Stomach (tissue), 19 donors: Measurements from ENCODE around the gene WDR73. TPM values are rescaled to one million over a fixed set of nuclear protein-coding genes. Genes with fewer than 3 reads are reported as not detected.

Experiments
- DNase-seq, 2 donors: peaks; one replicate each; pipeline versions ENCODE4 v3.0.0 to v3.0.0-alpha.2; 2013 to 2019
- H3K27ac ChIP-seq, 5 donors: fragments of 200-600 bp in 4 of 5; sonication (generic) in 4 of 5; one replicate each; pipeline ENCODE4 v1.5.1; 2013 to 2019; ENCODE audit warnings: mild to moderate bottlenecking in 1 of 5, moderate library complexity in 1 of 5
- H3K27me3 ChIP-seq, 3 donors: fragments of 200-600 bp; sonication (generic); one replicate each; pipeline ENCODE4 v1.5.1; 2017 to 2019; ENCODE audit warnings: mixed run types in 1 of 3
- H3K36me3 ChIP-seq, 4 donors: fragments of 200-600 bp; sonication (generic); 1 replicate in 3 of 4; 2 replicates in 1 of 4; pipeline ENCODE4 v1.5.1; 2016 to 2019
- H3K4me1 ChIP-seq, 4 donors: fragments of 200-600 bp; sonication (generic); one replicate each; pipeline ENCODE4 v1.5.1; 2016 to 2019
- H3K4me3 ChIP-seq, 4 donors: fragments of 200-600 bp; sonication (generic) in 3 of 4; one replicate each; pipeline ENCODE4 v1.5.1; 2016 to 2019; ENCODE audit warnings: mild to moderate bottlenecking in 1 of 4
- H3K9me3 ChIP-seq, 4 donors: fragments of 200-600 bp; sonication (generic); one replicate each; pipeline ENCODE4 v1.5.1; 2016 to 2019
- EP300 ChIP-seq: sonication (generic); formaldehyde crosslinking; IDR thresholded peaks from one replicate; pipeline ENCODE4 v1.6.1; 2017; ENCODE audit warnings: antibody characterized with exemption
- POLR2A ChIP-seq, 4 donors: fragments of 450-650 bp; IDR thresholded peaks; one replicate each; pipeline ENCODE4 v1.6.1; 2016; ENCODE audit warnings: antibody characterized with exemption in 4 of 4, control low read depth in 2 of 4, mild to moderate bottlenecking in 1 of 4, moderate library complexity in 1 of 4
- POLR2AphosphoS5 ChIP-seq, 3 donors: sonication (generic); formaldehyde crosslinking; IDR thresholded peaks; one replicate each; pipeline ENCODE4 v1.6.1; 2016; ENCODE audit warnings: antibody characterized with exemption in 3 of 3
- WGBS, 5 donors: extraction: QIAGEN DNeasy Blood & Tissue Kit in 3 of 5; methylation state at CpG; one replicate each; pipeline versions ENCODE4 v1.1.5 to v1.1.7; 2013 to 2018; 5-methylcytosine and 5-hydroxymethylcytosine counted together
- intact Hi-C: fragments of 100-400 bp; cut with DNase I; formaldehyde crosslinking; loops from one replicate; pipeline ENCODE4 v1.15.1; 2023; ENCODE audit warnings: low total_unique reads
- long read RNA-seq, 10 donors: transcript quantifications; one replicate each; lab custom pipeline, GENCODE V29; 2026
- polyA plus RNA-seq, 3 donors: library from polyadenylated mRNA; stranded (reverse); fragments of 200-250 nt; gene quantifications; one replicate each; pipeline ENCODE4 v1.2.3, GENCODE V29; 2013
- total RNA-seq, 5 donors: library from RNA; depleted of rRNA; stranded (reverse); fragments of >200 nt; gene quantifications; one replicate each; pipeline versions ENCODE4 v1.1.0 to v1.2.3, GENCODE V29; 2014 to 2016
- TF ChIP-seq, protein P1 (sequence below), 7 experiments: fragments of 450-650 bp in 4 of 7; fragments of 200-600 bp in 3 of 7; sonication (generic) in 3 of 7; IDR thresholded peaks; one replicate each; pipeline ENCODE4 v1.5.1; 2016 to 2019; ENCODE audit warnings: antibody characterized with exemption in 7 of 7, control low read depth in 2 of 7, mild to moderate bottlenecking in 1 of 7
- donor health status: healthy with polysubstance abuse.
- donor health status: Bipolar disorder and iron deficiency.
- donor health status: healthy.

The WDR73 gene
- 10 to 100 TPM; 13.4 to 70.1 (median 37.5) TPM for total RNA-seq
- polyA plus RNA-seq: 10 to 100 TPM in 2 of 3 donors, 1 to 10 TPM in 1; 9.1 to 15.5 (median 15.4) TPM
- long read RNA-seq, donor 1, partial matches to known transcripts: 5 of 7 reads
- long read RNA-seq, donor 1, other reads (novel, unspliced or antisense): 0 of 7 reads
- long read RNA-seq, donor 2, full-length matches to known transcripts: 9 of 25 reads
- long read RNA-seq, donor 2, partial matches to known transcripts: 16 of 25 reads
- long read RNA-seq, donor 2, other reads (novel, unspliced or antisense): 0 of 25 reads
- long read RNA-seq, donor 3, full-length matches to known transcripts: 5 of 11 reads
- long read RNA-seq, donor 3, partial matches to known transcripts: 6 of 11 reads
- long read RNA-seq, donor 3, other reads (novel, unspliced or antisense): 0 of 11 reads
- long read RNA-seq, donor 4: 0 reads
- long read RNA-seq, donor 5, full-length matches to known transcripts: 11 of 19 reads
- long read RNA-seq, donor 5, partial matches to known transcripts: 8 of 19 reads
- long read RNA-seq, donor 5, other reads (novel, unspliced or antisense): 0 of 19 reads
- long read RNA-seq, donor 6, full-length matches to known transcripts: 9 of 49 reads
- long read RNA-seq, donor 6, partial matches to known transcripts: 40 of 49 reads
- long read RNA-seq, donor 6, other reads (novel, unspliced or antisense): 0 of 49 reads
- long read RNA-seq, donor 7, full-length matches to known transcripts: 6 of 6 reads
- long read RNA-seq, donor 7, partial matches to known transcripts: 0 of 6 reads
- long read RNA-seq, donor 7, other reads (novel, unspliced or antisense): 0 of 6 reads
- long read RNA-seq, donor 8, full-length matches to known transcripts: 3 of 12 reads
- long read RNA-seq, donor 8, partial matches to known transcripts: 9 of 12 reads
- long read RNA-seq, donor 8, other reads (novel, unspliced or antisense): 0 of 12 reads
- long read RNA-seq, donor 9, full-length matches to known transcripts: 4 of 4 reads
- long read RNA-seq, donor 9, partial matches to known transcripts: 0 of 4 reads
- long read RNA-seq, donor 9, other reads (novel, unspliced or antisense): 0 of 4 reads
- long read RNA-seq, donor 10, partial matches to known transcripts: 0 of 1 reads
- long read RNA-seq, donor 10, other reads (novel, unspliced or antisense): 0 of 1 reads

DNA sequence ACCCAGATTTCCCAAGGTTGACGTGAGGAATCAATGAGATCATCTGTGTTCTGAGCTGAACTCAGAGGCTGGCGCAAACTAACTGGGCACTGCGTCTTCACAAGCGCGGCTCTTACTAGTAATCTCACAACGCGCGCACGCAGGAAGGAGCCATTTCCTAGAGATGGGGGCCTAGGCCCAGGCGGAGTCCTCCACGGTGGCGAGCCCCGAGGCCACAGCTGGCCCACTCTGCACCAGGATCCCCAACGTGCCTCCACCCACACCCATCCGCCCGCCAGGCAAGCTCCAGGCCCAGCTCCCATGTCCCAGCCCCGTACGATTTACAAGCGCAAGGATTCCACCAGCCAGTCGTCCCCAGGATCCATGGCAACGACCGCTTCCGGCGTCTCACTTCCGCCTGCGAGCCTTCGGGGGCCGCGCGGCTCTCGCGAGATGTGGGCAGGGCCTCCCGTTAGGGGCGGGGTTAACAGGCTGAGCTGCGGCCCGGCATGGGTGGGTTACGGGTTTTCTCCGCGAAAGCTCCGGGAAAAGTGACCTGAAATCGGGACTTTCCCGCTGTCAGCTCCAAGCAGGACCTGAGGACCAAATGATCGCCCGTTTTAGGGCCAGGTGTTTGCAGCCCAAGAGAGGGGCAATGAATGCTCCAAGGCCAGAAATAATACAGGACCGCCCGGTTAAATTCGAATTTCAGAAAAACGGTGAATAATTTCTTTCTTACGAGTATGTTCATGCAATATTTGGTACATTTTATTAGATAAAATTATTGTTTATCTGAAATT, at the start of gene WDR73:
TSS of gene WDR73 (minus strand) at position 374 of the 779 bp plus-strand sequence. CDS start at position 365, 9 bp downstream.
- Histone ChIP-seq H3K27me3 (no peaks in the 10 kb centered on the region), H3K27ac (peak within 1 kb of the TSS; percentile 82 to 94 (median 89)), H3K4me1 (peaks cover 35 to 80% (median 63%) of the 10 kb centered on the region in 4 donors), H3K4me3 (peak within 1 kb of the TSS; percentile 76 to 89 (median 86)), H3K9me3 (no peaks in the 10 kb centered on the region), H3K36me3 (peaks cover 29 to 37% (median 34%) of the 10 kb centered on the region in 4 donors)
- TF ChIP-seq, protein P1, sequence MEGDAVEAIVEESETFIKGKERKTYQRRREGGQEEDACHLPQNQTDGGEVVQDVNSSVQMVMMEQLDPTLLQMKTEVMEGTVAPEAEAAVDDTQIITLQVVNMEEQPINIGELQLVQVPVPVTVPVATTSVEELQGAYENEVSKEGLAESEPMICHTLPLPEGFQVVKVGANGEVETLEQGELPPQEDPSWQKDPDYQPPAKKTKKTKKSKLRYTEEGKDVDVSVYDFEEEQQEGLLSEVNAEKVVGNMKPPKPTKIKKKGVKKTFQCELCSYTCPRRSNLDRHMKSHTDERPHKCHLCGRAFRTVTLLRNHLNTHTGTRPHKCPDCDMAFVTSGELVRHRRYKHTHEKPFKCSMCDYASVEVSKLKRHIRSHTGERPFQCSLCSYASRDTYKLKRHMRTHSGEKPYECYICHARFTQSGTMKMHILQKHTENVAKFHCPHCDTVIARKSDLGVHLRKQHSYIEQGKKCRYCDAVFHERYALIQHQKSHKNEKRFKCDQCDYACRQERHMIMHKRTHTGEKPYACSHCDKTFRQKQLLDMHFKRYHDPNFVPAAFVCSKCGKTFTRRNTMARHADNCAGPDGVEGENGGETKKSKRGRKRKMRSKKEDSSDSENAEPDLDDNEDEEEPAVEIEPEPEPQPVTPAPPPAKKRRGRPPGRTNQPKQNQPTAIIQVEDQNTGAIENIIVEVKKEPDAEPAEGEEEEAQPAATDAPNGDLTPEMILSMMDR (IDR thresholded peaks at IDR 0.05): no peak
- TF ChIP-seq EP300 (no peak), POLR2A (IDR thresholded peaks at IDR 0.05) (peak in 2 of 4 donors; percentile 4 to 16), POLR2AphosphoS5 (IDR thresholded peaks at IDR 0.05) (peak; percentile 70 to 93 (median 70))
- intact Hi-C loops: no loop called here
- peak; percentile 97 to 99 for DNase-seq
- 0 to 1% (median 0%) methylated on average over 32 to 49 of the region's 49 CpGs for WGBS, 5 donors

GRCh38 chr15:84703808-84704207, 49.7 kb upstream of the WDR73 start:
- H3K27me3 ChIP-seq: no peaks in the 10 kb centered on the region
- H3K4me3 ChIP-seq: no peak overlapping the region
- H3K27ac ChIP-seq: peak overlapping the region in 1 of 5 donors; percentile 17
- intact Hi-C loops: no loop called here
- peaks cover 0 to 4% (median 0%) of the 10 kb centered on the region in 4 donors for H3K36me3 ChIP-seq
- 89 to 95% (median 90%) methylated on average over 5 of the region's 5 CpGs for WGBS, 5 donors
- TF ChIP-seq POLR2A (IDR thresholded peaks at IDR 0.05) (no peak), EP300 (no peak), POLR2AphosphoS5 (IDR thresholded peaks at IDR 0.05) (no peak)
- TF ChIP-seq, protein P1 (IDR thresholded peaks at IDR 0.05): no peak
- DNase-seq: no peak
- H3K9me3 ChIP-seq: no peaks in the 10 kb centered on the region
- peaks cover 13 to 62% (median 29%) of the 10 kb centered on the region in 4 donors for H3K4me1 ChIP-seq

- Histone ChIP-seq H3K27me3 (no peaks in the 10 kb centered on the region), H3K9me3 (no peaks in the 10 kb centered on the region), H3K4me1 (peaks cover 13 to 68% (median 35%) of the 10 kb centered on the region in 4 donors), H3K36me3 (no peaks in the 10 kb centered on the region), H3K27ac (peak overlapping the region in 2 of 5 donors; percentile 17 to 46), H3K4me3 (no peak overlapping the region)
- 26 to 52% (median 35%) methylated on average over 4 of the region's 4 CpGs for WGBS, 5 donors
- peak; percentile 36 to 65 for DNase-seq
- intact Hi-C loops: no loop called here
- TF ChIP-seq EP300 (no peak), POLR2AphosphoS5 (IDR thresholded peaks at IDR 0.05) (peak in 1 of 3 donors; percentile 53)
- TF ChIP-seq, protein P1 (IDR thresholded peaks at IDR 0.05): no peak
Observed at GRCh38 chr15:84702961-84703482, 48.9 kb upstream of the WDR73 start.
